Effector memory CD4-positive, alpha-beta T cell (primary cell): ENCODE results near the gene PTPRN2.
"Not testable (repeated sequence)": the region's sequence is repeated elsewhere in the genome, so short reads cannot be mapped to it uniquely, and the experiment has no call there.

Experiments used
- DNase-seq, 3 donors: peaks; one replicate each; pipeline ENCODE4 v3.0.0-alpha.2; 2020
- H3K27ac ChIP-seq: 2 replicates; pipeline ENCODE4 v1.7.0; 2013; ENCODE audit warnings: mild to moderate bottlenecking, low read length, moderate library complexity; ENCODE audit not compliant: insufficient read depth, poor library complexity, severe bottlenecking
- H3K27me3 ChIP-seq: replicated peaks from 2 replicates; pipeline ENCODE4 v1.7.0; 2013; ENCODE audit warnings: mild to moderate bottlenecking, low read length; ENCODE audit not compliant: insufficient read depth, control insufficient read depth, poor library complexity, severe bottlenecking
- H3K36me3 ChIP-seq: 2 replicates; pipeline ENCODE4 v1.7.0; 2013; ENCODE audit warnings: mild to moderate bottlenecking, low read length, moderate library complexity; ENCODE audit not compliant: control insufficient read depth, insufficient read depth
- H3K4me1 ChIP-seq: 2 replicates; pipeline ENCODE4 v1.7.0; 2013; ENCODE audit warnings: low read length, mild to moderate bottlenecking; ENCODE audit not compliant: control insufficient read depth, insufficient read depth, poor library complexity, severe bottlenecking
- H3K4me3 ChIP-seq: 2 replicates; pipeline ENCODE4 v1.7.0; 2013; ENCODE audit warnings: low read length, low read depth, mild to moderate bottlenecking; ENCODE audit not compliant: insufficient read depth, poor library complexity, severe bottlenecking
- H3K9me3 ChIP-seq: 2 replicates; pipeline ENCODE4 v1.7.0; 2013; ENCODE audit warnings: mild to moderate bottlenecking, low read length, moderate library complexity; ENCODE audit not compliant: control insufficient read depth

The PTPRN2 gene

DNA sequence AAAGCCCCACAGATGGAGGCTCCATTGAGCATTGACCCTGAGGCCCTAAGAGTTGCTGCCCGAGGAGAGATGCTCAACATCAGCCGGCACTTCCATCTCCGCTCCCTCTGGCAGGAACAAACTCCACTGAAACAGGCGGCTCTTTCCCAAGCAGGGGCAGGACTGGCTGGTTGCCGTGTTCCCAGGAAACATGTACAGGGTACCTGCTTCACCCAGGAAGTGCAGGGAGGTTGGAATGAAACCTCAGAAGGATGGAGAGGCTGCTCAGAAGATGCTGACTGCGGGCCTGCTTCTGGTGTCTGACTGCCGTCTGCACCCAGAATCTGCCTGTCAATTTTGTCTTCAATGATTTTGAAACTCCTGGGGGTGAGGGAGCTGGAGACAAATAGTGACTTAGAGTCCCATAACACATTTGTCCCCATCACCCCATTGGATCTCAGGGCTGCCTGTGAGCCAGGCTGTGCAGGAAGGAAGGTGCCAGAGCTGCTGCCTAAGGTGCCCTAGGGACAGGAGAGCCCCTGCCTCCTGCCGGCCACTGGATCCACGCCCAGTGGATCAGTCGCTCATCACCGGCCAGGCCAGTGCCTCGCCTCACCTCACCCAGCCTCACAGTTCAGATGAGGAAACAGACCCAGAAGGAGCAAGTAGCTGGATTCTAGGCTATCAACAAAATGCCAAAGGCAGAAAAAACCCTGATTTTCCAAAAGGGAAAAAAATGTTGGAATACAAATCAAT, 237.3 kb downstream of the PTPRN2 start:
- no peak overlapping the region for H3K4me3 ChIP-seq
- H3K36me3 ChIP-seq, result no peaks in the 10 kb centered on the region
- H3K9me3 ChIP-seq, result no peaks in the 10 kb centered on the region
- no peak for DNase-seq
- H3K27ac ChIP-seq, result no peak overlapping the region
- no peaks in the 10 kb centered on the region for H3K27me3 ChIP-seq
- no peaks in the 10 kb centered on the region for H3K4me1 ChIP-seq

DNA sequence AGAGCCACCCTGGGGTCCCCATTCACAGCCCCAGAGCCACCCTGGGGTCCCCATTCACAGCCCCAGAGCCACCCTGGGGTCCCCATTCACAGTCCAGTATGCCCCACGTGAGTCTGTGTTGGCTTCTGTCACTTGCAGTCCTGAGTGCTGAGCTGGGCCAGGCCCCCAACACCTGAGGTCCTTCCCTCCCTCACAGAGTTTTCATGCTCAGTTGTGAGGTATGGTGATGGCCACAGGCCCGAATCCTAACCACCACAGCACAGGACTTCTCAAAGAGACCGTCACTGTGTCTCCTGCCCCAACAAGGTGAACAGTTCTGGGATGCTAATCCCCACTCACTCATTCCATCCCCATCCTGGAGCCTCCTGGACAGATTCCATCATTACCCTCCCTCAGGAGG, 239.2 kb downstream of the PTPRN2 start:
- no peaks in the 10 kb centered on the region for H3K9me3 ChIP-seq

DNA sequence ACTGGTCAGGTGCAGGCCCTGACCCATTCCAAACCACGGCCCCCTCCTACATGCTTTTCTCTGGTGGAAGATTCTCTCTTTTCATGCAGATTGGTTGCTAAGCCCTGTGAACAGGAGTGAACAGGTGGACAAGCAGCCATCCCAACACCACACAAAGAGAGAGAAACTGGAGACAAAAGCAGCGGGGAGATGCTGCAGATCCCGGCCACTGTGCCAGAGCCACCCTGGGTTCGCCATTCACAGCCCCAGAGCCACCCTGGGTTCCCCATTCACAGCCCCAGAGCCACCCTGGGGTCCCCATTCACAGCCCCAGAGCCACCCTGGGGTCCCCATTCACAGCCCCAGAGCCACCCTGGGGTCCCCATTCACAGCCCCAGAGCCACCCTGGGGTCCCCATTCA, 239.6 kb downstream of the PTPRN2 start:
- H3K27me3 ChIP-seq, H3K9me3 ChIP-seq, H3K27ac ChIP-seq, H3K4me3 ChIP-seq, H3K36me3 ChIP-seq, H3K4me1 ChIP-seq, DNase-seq: not testable (repeated sequence)

More for the DNA sequence above, 239.2 kb downstream of the PTPRN2 start:
- Histone ChIP-seq H3K4me1 (no peaks in the 10 kb centered on the region), H3K27ac (no peak overlapping the region), H3K27me3 (no peaks in the 10 kb centered on the region), H3K36me3 (no peaks in the 10 kb centered on the region), H3K4me3 (no peak overlapping the region)
- DNase-seq, result no peak

DNA sequence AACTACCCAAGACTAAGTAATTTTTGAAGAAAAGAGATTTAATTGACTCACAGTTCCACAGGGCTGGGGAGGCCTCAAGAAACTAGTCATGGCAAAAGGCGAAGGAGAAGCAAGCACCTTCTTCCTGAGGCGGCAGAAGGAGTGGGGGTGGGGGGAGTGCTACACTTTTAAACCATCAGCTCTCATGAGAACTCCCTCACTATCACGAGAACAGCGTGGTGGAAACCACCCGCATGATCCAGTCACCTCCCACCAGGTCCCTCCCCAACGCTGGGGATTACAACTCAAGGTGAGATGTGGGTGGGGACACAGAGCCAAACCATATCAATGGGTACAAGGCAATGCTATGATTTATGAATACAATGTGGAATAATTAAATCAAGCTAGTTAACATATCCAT, 241.9 kb downstream of the PTPRN2 start:
- no peaks in the 10 kb centered on the region for H3K27me3 ChIP-seq
- no peaks in the 10 kb centered on the region for H3K36me3 ChIP-seq
- H3K4me1 ChIP-seq, result no peaks in the 10 kb centered on the region
- no peak for DNase-seq
- H3K4me3 ChIP-seq, result no peak overlapping the region
- no peaks in the 10 kb centered on the region for H3K9me3 ChIP-seq
- no peak overlapping the region for H3K27ac ChIP-seq

DNA sequence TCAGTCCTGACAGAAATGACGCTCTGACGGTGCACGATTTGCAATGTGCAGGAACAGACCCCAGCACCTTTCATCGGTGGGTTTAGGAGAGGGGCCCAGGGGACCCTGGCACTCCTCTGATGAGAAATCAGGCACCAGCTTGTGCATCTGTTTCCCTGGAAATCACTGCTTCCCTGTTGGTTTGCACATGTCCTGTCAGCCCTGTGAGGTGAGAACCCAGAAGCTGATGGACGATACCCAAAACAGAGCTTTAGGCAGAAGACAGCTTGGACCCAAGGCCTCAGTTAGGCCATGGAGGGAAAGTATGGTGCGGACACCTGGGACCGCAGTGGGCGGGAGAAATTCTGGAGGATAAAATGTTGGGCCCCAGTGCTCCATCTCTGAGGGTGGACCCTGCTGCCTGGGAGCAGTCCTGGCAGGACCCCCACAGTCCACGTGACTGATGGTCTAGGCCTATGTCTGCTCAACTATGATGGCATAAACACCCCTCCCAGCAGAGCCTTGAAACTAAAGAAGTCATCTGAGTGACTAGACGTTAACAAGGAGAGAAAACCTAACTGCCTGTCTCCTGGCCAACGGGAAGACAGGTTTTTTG, 242.8 kb downstream of the PTPRN2 start:
- Histone ChIP-seq H3K27ac (no peak overlapping the region), H3K27me3 (no peaks in the 10 kb centered on the region), H3K9me3 (no peaks in the 10 kb centered on the region), H3K36me3 (no peaks in the 10 kb centered on the region), H3K4me3 (no peak overlapping the region), H3K4me1 (no peaks in the 10 kb centered on the region)
- no peak for DNase-seq

DNA sequence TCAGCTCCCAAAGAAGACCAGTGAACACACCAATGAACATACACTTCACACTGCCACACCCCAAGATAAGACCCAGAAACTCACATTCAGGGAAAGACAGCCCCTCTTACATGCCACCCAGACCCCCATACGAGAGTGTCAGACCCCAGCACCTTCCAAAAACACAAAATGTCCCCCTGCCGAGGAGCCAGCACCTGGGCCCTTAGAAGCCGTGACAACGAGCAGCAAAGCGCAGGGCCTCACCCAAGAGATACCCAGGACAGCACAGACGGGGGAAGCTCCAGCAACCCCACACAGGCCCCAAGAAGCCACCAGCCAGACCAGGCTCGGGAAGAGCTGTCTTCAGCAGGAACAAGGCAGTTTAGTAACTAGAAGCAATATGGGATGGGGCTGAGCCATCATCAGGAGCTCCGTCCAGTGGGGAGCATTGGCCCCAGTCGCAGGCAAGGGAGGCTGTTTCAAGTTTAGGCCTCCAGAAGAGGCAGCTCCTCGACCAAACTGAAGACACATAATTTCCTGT, 243.6 kb downstream of the PTPRN2 start:
- no peaks in the 10 kb centered on the region for H3K27me3 ChIP-seq
- no peak overlapping the region for H3K4me3 ChIP-seq
- H3K9me3 ChIP-seq, result no peaks in the 10 kb centered on the region
- H3K36me3 ChIP-seq, result no peaks in the 10 kb centered on the region
- H3K27ac ChIP-seq, result no peak overlapping the region
- DNase-seq, result no peak
- H3K4me1 ChIP-seq, result no peaks in the 10 kb centered on the region

DNA sequence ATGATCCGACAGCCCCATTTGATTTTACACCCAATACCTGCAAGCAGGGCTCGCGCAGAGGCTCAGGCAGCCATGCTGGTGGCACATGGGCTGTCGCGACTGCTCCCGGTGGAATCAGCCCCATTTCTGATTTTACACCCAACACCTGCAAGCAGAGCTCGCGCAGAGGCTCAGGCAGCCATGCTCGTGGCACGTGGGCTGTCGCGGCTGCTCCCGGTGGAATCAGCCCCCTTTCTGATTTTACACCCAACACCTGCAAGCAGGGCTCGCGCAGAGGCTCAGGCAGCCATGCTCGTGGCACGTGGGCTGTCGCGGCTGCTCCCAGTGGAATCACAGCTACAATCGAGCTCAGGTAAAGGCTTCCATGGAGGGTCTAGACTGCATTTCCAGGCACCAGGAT, 244.1 kb downstream of the PTPRN2 start:
- H3K27me3 ChIP-seq, result no peaks in the 10 kb centered on the region
- no peaks in the 10 kb centered on the region for H3K4me1 ChIP-seq
- H3K9me3 ChIP-seq, result no peaks in the 10 kb centered on the region
- H3K27ac ChIP-seq, result no peak overlapping the region
- no peaks in the 10 kb centered on the region for H3K36me3 ChIP-seq
- H3K4me3 ChIP-seq, result no peak overlapping the region
- no peak for DNase-seq

DNA sequence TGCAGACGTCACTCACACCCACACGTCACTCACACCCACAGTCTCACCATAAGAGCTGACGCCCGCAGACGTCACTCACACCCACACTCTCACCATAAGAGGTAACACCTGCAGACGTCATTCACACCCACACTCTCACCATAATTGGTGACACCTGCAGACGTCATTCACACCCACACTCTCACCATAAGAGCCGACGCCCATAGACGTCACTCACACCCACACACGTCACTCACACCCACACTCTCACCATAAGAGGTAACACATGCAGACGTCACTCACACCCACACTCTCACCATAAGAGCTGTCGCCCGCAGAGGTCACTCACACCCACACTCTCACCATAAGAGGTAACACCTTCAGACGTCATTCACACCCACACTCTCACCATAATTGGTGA, 246.5 kb downstream of the PTPRN2 start:
- H3K36me3 ChIP-seq, DNase-seq, H3K9me3 ChIP-seq, H3K4me1 ChIP-seq, H3K27ac ChIP-seq, H3K4me3 ChIP-seq, H3K27me3 ChIP-seq: not testable (repeated sequence)

DNA sequence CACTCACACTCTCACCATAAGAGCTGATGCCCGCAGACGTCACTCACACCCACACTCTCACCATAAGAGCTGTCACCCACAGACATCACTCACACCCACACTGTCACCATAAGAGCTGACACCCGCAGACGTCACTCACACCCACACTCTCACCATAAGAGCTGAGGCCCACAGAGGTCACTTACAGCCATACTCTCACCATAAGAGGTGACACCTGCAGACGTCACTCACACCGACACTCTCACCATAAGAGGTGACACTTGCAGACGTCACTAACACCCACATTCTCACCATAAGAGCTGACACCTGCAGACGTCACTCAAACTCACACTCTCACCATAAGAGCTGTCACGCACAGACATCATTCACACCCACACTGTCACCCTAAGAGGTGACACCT, 250.7 kb downstream of the PTPRN2 start:
- not testable (repeated sequence) for H3K27me3 ChIP-seq, H3K4me1 ChIP-seq, H3K4me3 ChIP-seq, H3K36me3 ChIP-seq, H3K9me3 ChIP-seq, H3K27ac ChIP-seq, DNase-seq

DNA sequence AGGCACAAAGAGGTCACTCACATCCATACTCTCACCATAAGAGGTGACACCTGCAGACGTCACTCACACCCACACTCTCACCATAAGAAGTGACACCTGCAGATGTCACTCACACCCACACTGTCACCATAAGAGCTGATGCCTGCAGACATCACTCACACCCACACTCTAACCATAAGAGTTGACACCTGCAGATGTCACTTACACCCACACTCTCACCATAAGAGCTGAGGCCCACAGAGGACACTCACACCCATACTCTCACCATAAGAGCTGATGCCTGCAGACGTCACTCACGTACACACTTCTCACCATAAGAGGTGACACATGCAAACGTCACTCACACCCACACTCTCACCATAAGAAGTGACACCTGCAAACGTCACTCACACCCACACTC, 255.1 kb downstream of the PTPRN2 start:
- H3K4me3 ChIP-seq, H3K4me1 ChIP-seq, DNase-seq, H3K27ac ChIP-seq, H3K27me3 ChIP-seq, H3K9me3 ChIP-seq, H3K36me3 ChIP-seq: not testable (repeated sequence)
